ENCODE results near the gene YWHAE. TPM values are rescaled to one million over a fixed set of nuclear protein-coding genes. Genes with fewer than 3 reads are reported as not detected.

Gene YWHAE
- total and polyA plus RNA-seq, 10 of the 15 experiments (the other 5 are each of a cell fraction or from before 2014, with no cell fraction given) = 189 to 651 (median 469) TPM

- H3K27ac ChIP-seq (ENCODE audit: control insufficient read depth, insufficient read depth) = no peak overlapping the region
- POLR2A ChIA-PET = interaction anchor here (0.6 to 3.9 kb wide), 5 partner anchors 12 to 243 kb away, joined by 3 to 28 read pairs (median 12); no protein-coding TSS in a partner anchor
- no peak overlapping the region for H3K9ac ChIP-seq (ENCODE audit: control insufficient read depth, insufficient read depth, low read length)
- peaks cover 0 to 16% of the 10 kb centered on the region in 2 experiments; a peak in 3 of 4 replicates for H3K36me3 ChIP-seq (ENCODE audit: control insufficient read depth in 2 of 2, insufficient read depth in 2 of 2, low read length in 1 of 2)
- H3K4me2 ChIP-seq (ENCODE audit: control insufficient read depth, insufficient read depth) = no peak overlapping the region
- FAIRE-seq = no peak
- intact Hi-C loops (cut with micrococcal nuclease; ENCODE audit: unreplicated experiment) = no loop called here
- in situ Hi-C loops (cut with MboI) = no loop called here
- RAD21 ChIA-PET (ENCODE audit: unreplicated experiment) = interaction anchor here (0.8 to 5.2 kb wide), 5 partner anchors 13 to 124 kb away, joined by 3 to 27 read pairs (median 7); partner anchors contain the start of gene INPP5K
- CTCF ChIA-PET = interaction anchor here (1.2 to 5.9 kb wide), 7 partner anchors 8 to 124 kb away, joined by 3 to 61 read pairs (median 7); partner anchors contain the start of gene INPP5K
- BruUV-seq (replicated peaks) = no TSS peak
- H3K4me1 ChIP-seq (ENCODE audit: control insufficient read depth, insufficient read depth, low read length) = no peaks in the 10 kb centered on the region; the same call in 1 of the 2 replicates
- no peak for DNase-seq (ENCODE audit: low read depth, low spot score)
- no peaks in the 10 kb centered on the region for H3K27me3 ChIP-seq (replicated peaks in 1 of 2; ENCODE audit: control insufficient read depth in 2 of 2, insufficient read depth in 2 of 2, low read length in 1 of 2)
- peaks cover 96% of the 10 kb centered on the region for H3K79me2 ChIP-seq (ENCODE audit: control insufficient read depth, insufficient read depth, low read length)
- TF ChIP-seq EP300 (IDR thresholded peaks at IDR 0.05; ENCODE audit: borderline replicate concordance in 1 of 2, control insufficient read depth in 1 of 2, low read depth in 2 of 2, low read length in 2 of 2) (no peak), KLF5 (IDR thresholded peaks at IDR 0.05; ENCODE audit: partially characterized antibody) (no peak), IRF4 (IDR thresholded peaks at IDR 0.05; ENCODE audit: low read depth, low read length) (no peak), ATF3 (IDR thresholded peaks at IDR 0.05; ENCODE audit: borderline replicate concordance, extremely low read depth, low read depth, low read length) (no peak), LARP7 (IDR thresholded peaks at IDR 0.05) (no peak), GATAD2B (conservative IDR thresholded peaks at IDR 0.05; ENCODE audit: low read depth) (no peak), ETV6 (conservative IDR thresholded peaks at IDR 0.05 in 1 of 2, IDR thresholded peaks at IDR 0.05 in 1 of 2; ENCODE audit: borderline replicate concordance in 1 of 2, low read depth in 1 of 2) (no peak), E4F1 (IDR thresholded peaks at IDR 0.05; ENCODE audit: borderline replicate concordance, partially characterized antibody) (no peak), IKZF2 (IDR thresholded peaks at IDR 0.05) (no peak), EZH2 (IDR thresholded peaks at IDR 0.05; ENCODE audit: borderline replicate concordance, control insufficient read depth, low read depth, low read length) (no peak), NFIC (IDR thresholded peaks at IDR 0.05; ENCODE audit: low read depth, low read length) (no peak), ZNF24 (IDR thresholded peaks at IDR 0.05) (no peak), FOXM1 (IDR thresholded peaks at IDR 0.05; ENCODE audit: low read depth, low read length) (no peak)
- SMC1A ChIA-PET (ENCODE audit: uncharacterized antibody, unreplicated experiment) = interaction anchor here (1.3 to 6.9 kb wide), 6 partner anchors 13 to 164 kb away, joined by 4 to 61 read pairs (median 10); partner anchors contain the start of gene INPP5K
- no peaks in the 10 kb centered on the region for H3K9me3 ChIP-seq (replicated peaks; ENCODE audit: control insufficient read depth, insufficient read depth, low read length)
- WGBS (ENCODE audit: insufficient coverage, insufficient replicate concordance, low lambda C conversion rate, missing lambda C conversion rate) = 90% methylated on average over 9 of the region's 9 CpGs
- no peak overlapping the region for H2AFZ ChIP-seq (ENCODE audit: control insufficient read depth, low read depth, low read length)
- peaks cover 7% of the 10 kb centered on the region; the same call in 1 of the 2 replicates for H4K20me1 ChIP-seq (ENCODE audit: control insufficient read depth, insufficient read depth)
- H3K4me3 ChIP-seq = peak overlapping the region; percentile 5; the same call in 1 of the 2 replicates
- no peak for ATAC-seq
Measured at GRCh38 chr17:1391577-1391976, 8.4 kb downstream of the YWHAE start.

Data from GM12878 (cell line).